ENCODE results near the gene ATP6V0A4. TPM values are rescaled to one million over a fixed set of nuclear protein-coding genes. Genes with fewer than 3 reads are reported as not detected.

ATP6V0A4 gene
- total and polyA plus RNA-seq, 2 of the 13 experiments (the other 11 are each of a cell fraction or from before 2014, with no cell fraction given) = 0.24 to 0.25 TPM

DNA sequence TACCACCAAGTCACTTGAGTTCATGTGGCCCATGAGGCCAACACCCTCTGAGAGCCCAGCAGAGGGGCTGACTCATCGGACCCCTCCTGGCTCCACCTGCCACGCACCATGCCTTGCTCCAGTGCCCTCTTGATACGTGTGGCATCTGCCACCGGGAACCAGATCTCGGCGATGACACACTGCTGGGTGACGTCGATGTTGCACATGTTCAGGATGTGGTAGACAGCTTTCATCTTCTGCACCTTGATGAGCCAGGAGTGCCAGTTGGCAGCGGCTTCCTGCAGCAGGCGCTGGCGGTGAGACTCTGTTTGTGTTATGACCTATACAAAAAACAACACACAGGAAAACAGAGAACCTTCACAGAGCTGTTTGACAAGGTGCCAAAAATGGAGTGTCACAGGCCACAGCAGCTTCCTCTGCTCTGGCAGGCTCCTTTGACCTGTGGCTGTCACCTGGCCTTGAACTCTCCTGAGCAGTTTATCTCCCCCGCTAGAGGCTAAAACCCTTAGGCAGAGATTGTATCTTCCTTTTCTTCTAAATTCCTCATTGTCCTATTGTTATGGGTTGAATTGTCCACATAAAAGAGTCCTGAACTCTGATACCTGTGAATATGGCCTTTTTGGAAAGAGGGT lies 45.4 kb downstream of the ATP6V0A4 start (continued):
- TF ChIP-seq, protein P1, sequence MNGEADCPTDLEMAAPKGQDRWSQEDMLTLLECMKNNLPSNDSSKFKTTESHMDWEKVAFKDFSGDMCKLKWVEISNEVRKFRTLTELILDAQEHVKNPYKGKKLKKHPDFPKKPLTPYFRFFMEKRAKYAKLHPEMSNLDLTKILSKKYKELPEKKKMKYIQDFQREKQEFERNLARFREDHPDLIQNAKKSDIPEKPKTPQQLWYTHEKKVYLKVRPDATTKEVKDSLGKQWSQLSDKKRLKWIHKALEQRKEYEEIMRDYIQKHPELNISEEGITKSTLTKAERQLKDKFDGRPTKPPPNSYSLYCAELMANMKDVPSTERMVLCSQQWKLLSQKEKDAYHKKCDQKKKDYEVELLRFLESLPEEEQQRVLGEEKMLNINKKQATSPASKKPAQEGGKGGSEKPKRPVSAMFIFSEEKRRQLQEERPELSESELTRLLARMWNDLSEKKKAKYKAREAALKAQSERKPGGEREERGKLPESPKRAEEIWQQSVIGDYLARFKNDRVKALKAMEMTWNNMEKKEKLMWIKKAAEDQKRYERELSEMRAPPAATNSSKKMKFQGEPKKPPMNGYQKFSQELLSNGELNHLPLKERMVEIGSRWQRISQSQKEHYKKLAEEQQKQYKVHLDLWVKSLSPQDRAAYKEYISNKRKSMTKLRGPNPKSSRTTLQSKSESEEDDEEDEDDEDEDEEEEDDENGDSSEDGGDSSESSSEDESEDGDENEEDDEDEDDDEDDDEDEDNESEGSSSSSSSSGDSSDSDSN (CRISPR knock-in tag; IDR thresholded peaks at IDR 0.05) = 0 out of 2 replicates have a peak, but pooled peaks have one; percentile 19
- no peak for TF ChIP-seq MZF1 (CRISPR knock-in tag; IDR thresholded peaks at IDR 0.05; ENCODE audit: borderline replicate concordance)
- TF ChIP-seq SMAD3 (CRISPR knock-in tag; IDR thresholded peaks at IDR 0.05) = peak; percentile 33; the same call in 1 of the 2 replicates
- TF ChIP-seq ZNF264 (CRISPR knock-in tag; IDR thresholded peaks at IDR 0.05) = peak; percentile 30; the same call in 1 of the 2 replicates
- TF ChIP-seq, protein P2, sequence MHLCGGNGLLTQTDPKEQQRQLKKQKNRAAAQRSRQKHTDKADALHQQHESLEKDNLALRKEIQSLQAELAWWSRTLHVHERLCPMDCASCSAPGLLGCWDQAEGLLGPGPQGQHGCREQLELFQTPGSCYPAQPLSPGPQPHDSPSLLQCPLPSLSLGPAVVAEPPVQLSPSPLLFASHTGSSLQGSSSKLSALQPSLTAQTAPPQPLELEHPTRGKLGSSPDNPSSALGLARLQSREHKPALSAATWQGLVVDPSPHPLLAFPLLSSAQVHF (CRISPR knock-in tag; IDR thresholded peaks at IDR 0.05) = no peak
- no peak; the same call in 1 of the 2 replicates for TF ChIP-seq HNF4G (IDR thresholded peaks at IDR 0.05; ENCODE audit: borderline replicate concordance, low read depth, low read length)
- TF ChIP-seq HNF4G (CRISPR knock-in tag; IDR thresholded peaks at IDR 0.05; ENCODE audit: borderline replicate concordance, low read depth) = no peak
- TF ChIP-seq, protein P3, sequence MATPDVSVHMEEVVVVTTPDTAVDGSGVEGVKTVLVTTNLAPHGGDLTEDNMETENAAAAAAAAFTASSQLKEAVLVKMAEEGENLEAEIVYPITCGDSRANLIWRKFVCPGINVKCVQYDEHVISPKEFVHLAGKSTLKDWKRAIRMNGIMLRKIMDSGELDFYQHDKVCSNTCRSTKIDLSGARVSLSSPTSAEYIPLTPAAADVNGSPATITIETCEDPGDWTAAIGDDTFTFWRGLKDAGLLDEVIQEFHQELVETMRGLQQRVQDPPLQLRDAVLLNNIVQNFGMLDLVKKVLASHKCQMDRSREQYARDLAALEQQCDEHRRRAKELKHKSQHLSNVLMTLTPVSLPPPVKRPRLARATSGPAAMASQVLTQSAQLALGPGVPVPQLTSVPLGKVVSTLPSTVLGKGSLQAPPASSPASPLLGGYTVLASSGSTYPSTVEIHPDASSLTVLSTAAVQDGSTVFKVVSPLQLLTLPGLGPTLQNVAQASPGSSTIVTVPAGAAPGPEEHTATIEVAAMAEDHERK (CRISPR knock-in tag; IDR thresholded peaks at IDR 0.05; ENCODE audit: low read depth) = no peak
- TF ChIP-seq PAX8 (CRISPR knock-in tag; IDR thresholded peaks at IDR 0.05; ENCODE audit: borderline replicate concordance) = no peak
- TF ChIP-seq, protein P4, sequence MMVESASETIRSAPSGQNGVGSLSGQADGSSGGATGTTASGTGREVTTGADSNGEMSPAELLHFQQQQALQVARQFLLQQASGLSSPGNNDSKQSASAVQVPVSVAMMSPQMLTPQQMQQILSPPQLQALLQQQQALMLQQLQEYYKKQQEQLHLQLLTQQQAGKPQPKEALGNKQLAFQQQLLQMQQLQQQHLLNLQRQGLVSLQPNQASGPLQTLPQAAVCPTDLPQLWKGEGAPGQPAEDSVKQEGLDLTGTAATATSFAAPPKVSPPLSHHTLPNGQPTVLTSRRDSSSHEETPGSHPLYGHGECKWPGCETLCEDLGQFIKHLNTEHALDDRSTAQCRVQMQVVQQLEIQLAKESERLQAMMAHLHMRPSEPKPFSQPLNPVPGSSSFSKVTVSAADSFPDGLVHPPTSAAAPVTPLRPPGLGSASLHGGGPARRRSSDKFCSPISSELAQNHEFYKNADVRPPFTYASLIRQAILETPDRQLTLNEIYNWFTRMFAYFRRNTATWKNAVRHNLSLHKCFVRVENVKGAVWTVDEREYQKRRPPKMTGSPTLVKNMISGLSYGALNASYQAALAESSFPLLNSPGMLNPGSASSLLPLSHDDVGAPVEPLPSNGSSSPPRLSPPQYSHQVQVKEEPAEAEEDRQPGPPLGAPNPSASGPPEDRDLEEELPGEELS (CRISPR knock-in tag; IDR thresholded peaks at IDR 0.05) = peak; percentile 91
- TF ChIP-seq, protein P5, sequence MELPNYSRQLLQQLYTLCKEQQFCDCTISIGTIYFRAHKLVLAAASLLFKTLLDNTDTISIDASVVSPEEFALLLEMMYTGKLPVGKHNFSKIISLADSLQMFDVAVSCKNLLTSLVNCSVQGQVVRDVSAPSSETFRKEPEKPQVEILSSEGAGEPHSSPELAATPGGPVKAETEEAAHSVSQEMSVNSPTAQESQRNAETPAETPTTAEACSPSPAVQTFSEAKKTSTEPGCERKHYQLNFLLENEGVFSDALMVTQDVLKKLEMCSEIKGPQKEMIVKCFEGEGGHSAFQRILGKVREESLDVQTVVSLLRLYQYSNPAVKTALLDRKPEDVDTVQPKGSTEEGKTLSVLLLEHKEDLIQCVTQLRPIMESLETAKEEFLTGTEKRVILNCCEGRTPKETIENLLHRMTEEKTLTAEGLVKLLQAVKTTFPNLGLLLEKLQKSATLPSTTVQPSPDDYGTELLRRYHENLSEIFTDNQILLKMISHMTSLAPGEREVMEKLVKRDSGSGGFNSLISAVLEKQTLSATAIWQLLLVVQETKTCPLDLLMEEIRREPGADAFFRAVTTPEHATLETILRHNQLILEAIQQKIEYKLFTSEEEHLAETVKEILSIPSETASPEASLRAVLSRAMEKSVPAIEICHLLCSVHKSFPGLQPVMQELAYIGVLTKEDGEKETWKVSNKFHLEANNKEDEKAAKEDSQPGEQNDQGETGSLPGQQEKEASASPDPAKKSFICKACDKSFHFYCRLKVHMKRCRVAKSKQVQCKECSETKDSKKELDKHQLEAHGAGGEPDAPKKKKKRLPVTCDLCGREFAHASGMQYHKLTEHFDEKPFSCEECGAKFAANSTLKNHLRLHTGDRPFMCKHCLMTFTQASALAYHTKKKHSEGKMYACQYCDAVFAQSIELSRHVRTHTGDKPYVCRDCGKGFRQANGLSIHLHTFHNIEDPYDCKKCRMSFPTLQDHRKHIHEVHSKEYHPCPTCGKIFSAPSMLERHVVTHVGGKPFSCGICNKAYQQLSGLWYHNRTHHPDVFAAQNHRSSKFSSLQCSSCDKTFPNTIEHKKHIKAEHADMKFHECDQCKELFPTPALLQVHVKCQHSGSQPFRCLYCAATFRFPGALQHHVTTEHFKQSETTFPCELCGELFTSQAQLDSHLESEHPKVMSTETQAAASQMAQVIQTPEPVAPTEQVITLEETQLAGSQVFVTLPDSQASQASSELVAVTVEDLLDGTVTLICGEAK (IDR thresholded peaks at IDR 0.05) = no peak
- TF ChIP-seq, protein P5 (CRISPR knock-in tag; IDR thresholded peaks at IDR 0.05) = no peak
- TF ChIP-seq YEATS4 (CRISPR knock-in tag; IDR thresholded peaks at IDR 0.05; ENCODE audit: borderline replicate concordance) = no peak

All from HepG2 (cell line).